ENCODE data around the gene PERM1.
"Not testable (repeated sequence)": the region's sequence is repeated elsewhere in the genome, so short reads cannot be mapped to it uniquely, and the experiment has no call there.

The PERM1 gene

DNA sequence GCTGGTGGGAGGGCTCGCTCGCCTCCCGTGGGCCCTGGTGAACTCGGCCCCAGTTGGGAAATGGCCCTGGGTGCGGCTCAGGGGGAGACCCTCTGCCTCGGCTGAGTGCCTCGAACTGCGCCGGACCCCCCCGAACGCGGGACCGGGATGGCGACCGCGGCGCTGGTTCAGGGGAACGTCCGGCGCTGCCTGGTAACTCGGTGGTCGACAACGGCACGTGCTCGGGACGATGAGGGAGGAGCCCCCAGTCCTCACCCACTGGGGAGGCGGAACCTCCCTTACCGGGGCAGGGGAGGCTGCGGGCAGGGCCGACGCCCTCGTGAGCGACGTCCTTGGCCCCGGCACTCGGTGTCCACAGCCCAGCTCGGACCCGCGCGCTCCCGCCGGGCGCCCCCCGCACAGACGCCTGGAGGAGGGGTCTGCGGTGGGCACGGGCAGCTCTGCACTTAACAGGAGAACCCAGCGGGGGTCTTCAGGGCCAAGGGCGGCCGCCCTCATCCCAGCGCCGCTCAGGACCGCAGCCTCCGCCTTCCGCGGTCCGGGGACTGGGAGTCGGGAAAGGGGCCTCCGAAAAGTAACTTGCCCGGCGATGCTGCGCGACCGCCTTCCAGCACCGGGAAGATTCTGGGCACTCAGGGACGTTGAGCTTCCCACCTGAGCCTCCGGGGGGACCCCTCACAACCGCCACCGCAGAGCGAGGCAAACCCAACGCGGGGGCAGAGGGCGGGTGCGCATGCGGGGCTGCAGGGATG is 16.3 kb upstream of the PERM1 start:
- no peak for DNase-seq
- TF ChIP-seq GATA1 (IDR thresholded peaks at IDR 0.05; ENCODE audit: low read depth, low read length), result no peak
- TF ChIP-seq POLR2A (IDR thresholded peaks at IDR 0.05; ENCODE audit: low read length), result no peak

DNA sequence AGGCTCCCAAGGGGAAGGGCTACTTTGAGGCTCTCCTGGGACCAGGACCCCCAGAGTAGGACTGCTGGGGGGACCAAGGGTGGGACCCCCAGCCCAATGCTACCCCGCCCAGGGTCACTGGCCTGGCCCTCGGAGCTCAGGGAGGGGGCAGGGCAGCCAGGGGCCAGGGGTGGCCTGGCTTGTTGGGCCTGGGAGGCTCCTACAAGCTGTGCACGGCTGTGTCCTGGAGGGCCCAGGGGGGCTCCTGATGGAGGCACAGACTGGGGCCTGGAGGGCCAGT is 15.8 kb upstream of the PERM1 start:
- no peak for DNase-seq
- TF ChIP-seq GATA1 (IDR thresholded peaks at IDR 0.05; ENCODE audit: low read depth, low read length) (no peak), POLR2A (IDR thresholded peaks at IDR 0.05; ENCODE audit: low read length) (no peak)

DNA sequence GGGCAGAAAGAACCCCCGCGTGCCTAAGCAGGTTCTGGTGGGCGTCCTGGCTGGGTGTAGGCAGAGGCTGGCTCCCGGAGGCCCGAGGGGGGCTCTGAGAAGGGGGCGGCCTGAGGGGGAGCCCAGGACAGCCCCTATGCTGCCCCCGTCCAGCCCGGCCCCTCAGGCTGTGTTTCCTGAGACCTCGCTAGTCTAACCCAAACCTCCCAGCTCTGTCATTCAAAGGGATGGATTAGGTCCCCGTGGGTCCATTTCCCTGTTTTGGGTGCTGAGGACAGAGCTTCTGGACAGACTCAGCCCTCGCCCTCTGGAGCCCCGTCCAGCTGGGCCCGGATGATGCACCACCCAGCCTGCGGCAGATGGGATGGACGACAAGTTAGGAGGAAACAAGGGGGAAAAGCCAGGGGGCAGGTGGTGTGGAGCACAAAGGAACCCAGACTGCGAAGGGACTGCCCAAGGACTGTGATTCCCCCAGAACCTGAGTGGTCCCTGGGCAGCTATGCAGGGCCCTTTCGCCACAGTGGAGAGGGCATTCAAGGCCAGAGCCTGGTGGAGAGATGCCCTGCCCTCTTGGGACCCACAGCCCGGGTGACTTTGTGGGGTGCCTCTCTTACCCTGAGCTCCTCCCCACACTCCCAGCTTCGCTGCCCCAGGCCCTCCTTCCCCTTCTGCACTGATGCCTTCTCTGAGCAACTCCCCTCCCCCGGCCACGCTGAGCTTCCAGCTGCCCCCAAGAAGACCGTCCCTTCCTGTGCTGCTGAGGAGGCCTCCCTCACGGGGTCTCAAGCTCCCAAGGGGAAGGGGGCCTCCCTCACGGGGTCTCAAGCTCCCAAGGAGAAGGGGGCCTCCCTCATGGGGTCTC is 15.2 kb upstream of the PERM1 start:
- TF ChIP-seq POLR2A (IDR thresholded peaks at IDR 0.05; ENCODE audit: low read length) (no peak), GATA1 (IDR thresholded peaks at IDR 0.05; ENCODE audit: low read depth, low read length) (no peak)
- no peak for DNase-seq

DNA sequence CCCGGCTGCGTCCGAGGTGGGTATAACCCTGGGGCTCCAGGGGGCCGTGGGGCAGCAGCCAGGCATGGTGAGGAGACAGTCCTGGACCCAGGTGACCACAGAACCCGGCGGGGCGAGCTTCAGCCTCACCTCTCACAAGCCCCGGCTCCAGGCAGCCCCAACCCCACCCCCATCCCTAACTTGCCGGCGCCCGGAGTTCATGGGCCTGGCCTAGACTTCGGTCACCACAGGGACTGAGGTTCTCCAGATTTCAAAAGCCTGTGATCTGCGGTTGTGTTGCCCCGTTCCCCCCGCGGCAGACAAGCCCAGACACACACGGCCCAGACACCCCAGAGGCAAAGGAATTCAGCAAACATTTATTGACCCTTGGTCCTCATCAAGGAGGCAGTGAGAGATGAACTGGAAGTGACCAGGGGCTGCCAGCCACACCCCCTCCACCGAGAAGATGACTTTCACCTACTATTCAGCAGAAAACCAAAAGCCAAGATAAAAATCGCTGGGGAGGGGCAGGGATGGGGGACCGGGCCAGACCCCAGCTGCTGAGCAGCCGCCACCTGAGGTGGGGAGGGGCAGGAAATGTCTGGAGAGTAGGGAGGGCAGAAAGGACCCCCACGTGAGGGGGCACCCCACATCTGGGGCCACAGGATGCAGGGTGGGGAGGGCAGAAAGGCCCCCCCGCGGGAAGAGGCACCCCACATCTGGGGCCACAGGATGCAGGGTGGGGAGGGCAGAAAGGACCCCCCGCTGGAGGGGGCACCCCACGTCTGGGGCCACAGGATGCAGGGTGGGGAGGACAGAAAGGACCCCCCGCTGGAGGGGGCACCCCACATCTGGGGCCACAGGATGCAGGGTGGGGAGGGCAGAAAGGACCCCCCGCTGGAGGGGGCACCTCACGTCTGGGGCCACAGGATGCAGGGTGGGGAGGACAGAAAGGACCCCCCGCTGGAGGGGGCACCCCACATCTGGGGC is 14.1 kb upstream of the PERM1 start:
- DNase-seq, result no peak
- TF ChIP-seq GATA1 (IDR thresholded peaks at IDR 0.05; ENCODE audit: low read depth, low read length) (no peak), POLR2A (IDR thresholded peaks at IDR 0.05; ENCODE audit: low read length) (no peak)

- DNase-seq, result not testable (repeated sequence)
These were observed 12.7 kb upstream of the PERM1 start for GRCh38 chr1:994546-994945.

DNA sequence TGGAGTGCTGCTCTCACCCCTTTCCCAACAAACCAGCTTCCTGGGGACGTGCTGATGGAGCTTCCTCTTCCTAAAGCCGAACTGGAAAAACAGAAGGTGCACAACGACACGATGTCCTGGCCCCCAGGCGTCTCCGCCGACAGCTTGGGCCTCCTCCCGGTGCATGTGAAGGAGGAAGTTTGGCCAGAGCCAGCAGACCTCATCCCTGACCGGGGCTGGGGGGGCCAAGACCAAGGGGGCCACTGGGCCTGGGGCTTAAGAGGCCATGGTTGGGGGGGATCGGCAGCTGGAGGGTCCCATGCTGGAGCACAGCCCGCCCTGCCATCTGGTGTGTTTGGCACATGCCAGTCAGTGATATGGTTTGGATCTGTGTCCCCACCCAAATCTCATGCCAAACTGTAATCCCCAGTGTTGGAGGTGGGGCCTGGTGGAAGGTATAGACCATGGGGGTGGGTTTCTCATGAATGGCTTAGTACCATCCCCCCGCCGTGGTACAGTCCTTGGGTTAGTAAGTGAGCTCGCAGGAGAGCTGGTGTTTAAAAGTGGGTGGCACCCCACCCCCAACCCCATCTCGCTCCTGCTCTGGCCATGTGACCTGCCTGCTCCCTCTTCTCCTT is 11.6 kb upstream of the PERM1 start:
- TF ChIP-seq POLR2A (IDR thresholded peaks at IDR 0.05; ENCODE audit: low read length), result no peak
- TF ChIP-seq GATA1 (IDR thresholded peaks at IDR 0.05; ENCODE audit: low read depth, low read length), result no peak
- DNase-seq, result no peak

DNA sequence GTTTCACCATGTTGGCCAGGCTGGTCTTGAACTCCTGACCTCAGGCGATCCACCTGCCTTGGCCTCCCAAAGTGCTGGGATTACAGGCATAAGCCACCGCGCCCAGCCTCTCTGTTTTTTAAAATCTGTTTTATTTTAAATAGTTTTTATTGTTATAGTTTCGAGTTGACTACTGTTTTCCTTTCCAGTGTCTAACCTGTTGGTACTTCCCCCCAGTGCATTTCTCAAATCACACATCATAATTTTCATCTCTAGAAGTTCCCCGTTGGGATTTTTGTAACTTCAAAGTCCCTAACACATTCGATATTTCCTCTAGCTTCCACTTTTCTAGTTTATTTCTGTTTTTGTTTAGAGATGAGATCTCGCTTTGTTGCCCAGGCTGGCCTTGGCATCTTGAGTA is 10.5 kb upstream of the PERM1 start:
- no peak for DNase-seq
- TF ChIP-seq GATA1 (IDR thresholded peaks at IDR 0.05; ENCODE audit: low read depth, low read length) (no peak), POLR2A (IDR thresholded peaks at IDR 0.05; ENCODE audit: low read length) (no peak)

DNA sequence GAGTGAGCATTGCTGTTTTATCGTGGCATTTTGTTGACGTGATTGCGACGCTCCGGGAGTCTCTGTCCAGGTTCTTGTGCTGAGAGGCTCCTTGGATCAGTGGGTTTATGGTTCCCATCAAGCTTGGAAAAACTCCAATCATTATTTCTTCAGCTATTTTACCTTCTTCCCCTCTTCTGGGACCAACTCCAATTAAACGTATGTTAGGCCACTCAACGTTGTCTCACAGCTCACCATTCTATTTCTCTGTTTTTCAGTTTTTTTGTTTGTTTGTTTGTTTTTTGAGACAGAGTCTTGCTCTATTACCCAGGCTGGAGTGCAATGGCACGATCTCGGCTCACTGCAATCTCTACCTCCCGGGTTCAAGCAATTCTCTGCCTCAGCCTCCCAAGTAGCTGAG is 10.0 kb upstream of the PERM1 start:
- no peak for DNase-seq
- TF ChIP-seq POLR2A (IDR thresholded peaks at IDR 0.05; ENCODE audit: low read length), result no peak
- TF ChIP-seq GATA1 (IDR thresholded peaks at IDR 0.05; ENCODE audit: low read depth, low read length), result no peak

DNA sequence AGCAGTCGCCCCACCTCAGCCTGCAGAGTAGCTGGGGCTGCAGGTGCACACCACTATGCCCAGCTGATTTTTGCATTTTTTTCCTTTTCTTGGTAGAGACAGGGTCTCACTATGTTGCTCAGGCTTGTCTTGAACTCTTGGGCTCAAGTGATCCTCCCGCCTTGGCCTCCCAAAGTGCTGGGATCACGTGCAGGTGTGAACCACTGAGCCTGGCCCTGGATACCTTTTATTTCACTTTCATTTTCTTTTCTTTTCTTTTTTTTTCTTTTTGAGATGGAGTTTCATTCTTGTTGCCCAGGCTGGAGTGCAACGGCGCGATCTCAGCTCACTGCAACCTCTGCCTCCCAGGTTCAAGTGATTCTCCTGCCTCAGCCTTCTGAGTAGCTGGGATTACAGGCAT is 9.4 kb upstream of the PERM1 start:
- DNase-seq, result not testable (repeated sequence)

- DNase-seq, result not testable (repeated sequence)
These were observed 6.2 kb upstream of the PERM1 start for GRCh38 chr1:988061-988460.

GRCh38 chr1:985126-985525 is 3.2 kb upstream of the PERM1 start:
- TF ChIP-seq POLR2A (IDR thresholded peaks at IDR 0.05; ENCODE audit: low read length), result no peak
- no peak for TF ChIP-seq GATA1 (IDR thresholded peaks at IDR 0.05; ENCODE audit: low read depth, low read length)
- DNase-seq, result no peak

GRCh38 chr1:984476-984814 is 2.6 kb upstream of the PERM1 start:
- no peak for DNase-seq
- TF ChIP-seq POLR2A (IDR thresholded peaks at IDR 0.05; ENCODE audit: low read length) (no peak), GATA1 (IDR thresholded peaks at IDR 0.05; ENCODE audit: low read depth, low read length) (no peak)

GRCh38 chr1:983798-984475 is 2.0 kb upstream of the PERM1 start:
- peak in 1 of 2 experiments; percentile 68 for DNase-seq
- TF ChIP-seq POLR2A (IDR thresholded peaks at IDR 0.05; ENCODE audit: low read length) (no peak), GATA1 (IDR thresholded peaks at IDR 0.05; ENCODE audit: low read depth, low read length) (no peak)

Measured in erythroblast (primary cell).